ENCODE measurements around the gene SAFB.

SAFB gene

DNA sequence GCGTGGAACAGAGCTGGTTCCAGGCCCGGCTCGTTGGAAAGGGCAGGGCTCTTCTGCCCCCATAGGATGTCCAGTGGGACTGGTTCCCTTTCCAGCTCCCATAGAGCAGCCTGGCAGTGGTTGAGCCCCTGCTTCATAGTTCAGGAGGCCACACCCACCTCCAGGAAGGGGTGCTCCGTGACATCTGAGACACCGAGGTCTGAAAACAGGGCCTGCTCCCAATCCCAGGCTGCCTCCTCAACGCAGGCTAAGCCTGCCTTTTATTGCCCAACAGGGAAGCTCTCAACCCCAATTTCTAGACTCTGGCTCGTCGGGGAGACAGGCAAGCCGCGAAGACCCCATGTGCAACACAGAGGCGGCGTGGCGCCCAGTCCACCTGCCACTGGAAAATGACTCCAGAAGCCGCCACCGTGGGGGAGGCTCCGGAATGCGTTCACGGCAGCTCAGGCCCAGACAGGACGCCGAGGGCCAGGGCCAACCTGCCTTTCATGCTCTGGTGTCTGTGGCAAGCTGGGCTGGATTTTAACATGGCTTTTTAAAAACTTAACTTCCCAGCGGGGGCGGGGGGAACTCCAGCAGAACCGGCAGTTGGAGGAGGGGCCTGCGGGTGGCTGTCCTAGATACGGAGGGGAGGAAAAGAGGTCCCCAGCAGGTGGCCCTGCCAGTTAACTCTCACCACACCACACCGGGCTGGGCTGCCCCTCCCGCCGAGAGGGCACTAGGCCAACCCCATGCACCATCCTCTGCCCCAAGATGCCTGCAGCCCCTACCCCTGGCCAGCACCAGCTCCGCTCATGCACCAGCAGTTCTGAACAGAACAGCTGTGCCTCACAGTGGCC lies 37.2 kb upstream of the SAFB start:
- no peak for TF ChIP-seq ZFP30 (CRISPR knock-in tag; IDR thresholded peaks at IDR 0.05)
- TF ChIP-seq ARNTL (CRISPR knock-in tag; IDR thresholded peaks at IDR 0.05; ENCODE audit: borderline replicate concordance, low read depth), result no peak
- no peak for TF ChIP-seq ESRRG (CRISPR knock-in tag; IDR thresholded peaks at IDR 0.05)
- TF ChIP-seq, protein P1, sequence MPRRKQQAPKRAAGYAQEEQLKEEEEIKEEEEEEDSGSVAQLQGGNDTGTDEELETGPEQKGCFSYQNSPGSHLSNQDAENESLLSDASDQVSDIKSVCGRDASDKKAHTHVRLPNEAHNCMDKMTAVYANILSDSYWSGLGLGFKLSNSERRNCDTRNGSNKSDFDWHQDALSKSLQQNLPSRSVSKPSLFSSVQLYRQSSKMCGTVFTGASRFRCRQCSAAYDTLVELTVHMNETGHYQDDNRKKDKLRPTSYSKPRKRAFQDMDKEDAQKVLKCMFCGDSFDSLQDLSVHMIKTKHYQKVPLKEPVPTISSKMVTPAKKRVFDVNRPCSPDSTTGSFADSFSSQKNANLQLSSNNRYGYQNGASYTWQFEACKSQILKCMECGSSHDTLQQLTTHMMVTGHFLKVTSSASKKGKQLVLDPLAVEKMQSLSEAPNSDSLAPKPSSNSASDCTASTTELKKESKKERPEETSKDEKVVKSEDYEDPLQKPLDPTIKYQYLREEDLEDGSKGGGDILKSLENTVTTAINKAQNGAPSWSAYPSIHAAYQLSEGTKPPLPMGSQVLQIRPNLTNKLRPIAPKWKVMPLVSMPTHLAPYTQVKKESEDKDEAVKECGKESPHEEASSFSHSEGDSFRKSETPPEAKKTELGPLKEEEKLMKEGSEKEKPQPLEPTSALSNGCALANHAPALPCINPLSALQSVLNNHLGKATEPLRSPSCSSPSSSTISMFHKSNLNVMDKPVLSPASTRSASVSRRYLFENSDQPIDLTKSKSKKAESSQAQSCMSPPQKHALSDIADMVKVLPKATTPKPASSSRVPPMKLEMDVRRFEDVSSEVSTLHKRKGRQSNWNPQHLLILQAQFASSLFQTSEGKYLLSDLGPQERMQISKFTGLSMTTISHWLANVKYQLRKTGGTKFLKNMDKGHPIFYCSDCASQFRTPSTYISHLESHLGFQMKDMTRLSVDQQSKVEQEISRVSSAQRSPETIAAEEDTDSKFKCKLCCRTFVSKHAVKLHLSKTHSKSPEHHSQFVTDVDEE (CRISPR knock-in tag; IDR thresholded peaks at IDR 0.05), result no peak
- no peak for TF ChIP-seq OSR1 (CRISPR knock-in tag; IDR thresholded peaks at IDR 0.05)
- TF ChIP-seq CREB5 (CRISPR knock-in tag; IDR thresholded peaks at IDR 0.05; ENCODE audit: low read depth), result no peak
- no peak for TF ChIP-seq CSDC2 (CRISPR knock-in tag; IDR thresholded peaks at IDR 0.05)
- ATAC-seq, result no peak

DNA sequence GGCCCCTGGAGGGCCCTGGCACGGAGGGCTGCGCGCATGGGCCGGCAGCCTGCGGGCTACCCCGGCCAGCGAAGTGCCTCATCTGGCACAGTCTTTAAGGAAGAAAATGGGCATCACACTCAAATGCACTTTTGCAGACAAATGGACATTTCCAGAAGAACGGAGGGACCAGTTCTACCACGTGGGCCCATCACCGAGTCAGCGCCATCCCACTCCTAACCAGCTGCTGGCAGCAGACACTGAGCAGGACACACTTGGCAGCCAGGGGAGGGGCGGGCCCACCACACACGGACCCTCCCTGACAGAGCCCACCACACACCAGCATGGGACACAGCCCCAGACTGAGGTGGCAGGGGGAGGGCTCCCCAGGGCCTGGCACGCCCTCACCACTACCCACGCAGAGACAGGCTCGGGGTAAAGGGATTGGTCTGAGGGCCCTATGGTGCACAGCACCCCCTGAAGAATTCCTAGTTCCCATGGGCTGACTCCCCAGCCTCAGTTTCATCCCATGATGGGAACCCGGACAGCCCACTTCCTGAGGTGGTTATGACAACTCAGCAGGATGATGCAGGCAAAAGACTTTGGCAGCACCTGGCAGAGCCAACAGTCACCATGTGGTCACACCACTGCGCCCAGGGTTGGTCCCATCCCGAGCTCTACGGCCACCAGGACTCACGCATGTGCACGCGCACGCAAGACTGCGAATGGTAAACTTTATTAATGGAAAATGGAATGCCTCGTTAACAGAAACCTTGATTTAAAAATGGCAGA lies 36.4 kb upstream of the SAFB start:
- ATAC-seq, result no peak
- TF ChIP-seq PATZ1 (CRISPR knock-in tag; IDR thresholded peaks at IDR 0.05; ENCODE audit: borderline replicate concordance) (no peak), BACH2 (CRISPR knock-in tag; IDR thresholded peaks at IDR 0.05; ENCODE audit: borderline replicate concordance) (no peak), ESRRG (CRISPR knock-in tag; IDR thresholded peaks at IDR 0.05) (no peak), ZNF70 (CRISPR knock-in tag; IDR thresholded peaks at IDR 0.05) (no peak), CSDC2 (CRISPR knock-in tag; IDR thresholded peaks at IDR 0.05) (no peak), ZNF8 (CRISPR knock-in tag; IDR thresholded peaks at IDR 0.05) (no peak), GLIS3 (CRISPR knock-in tag; IDR thresholded peaks at IDR 0.05) (no peak), OSR1 (CRISPR knock-in tag; IDR thresholded peaks at IDR 0.05) (no peak), ISL1 (CRISPR knock-in tag; IDR thresholded peaks at IDR 0.05) (no peak), RARB (CRISPR knock-in tag; IDR thresholded peaks at IDR 0.05) (no peak), TCF4 (CRISPR knock-in tag; IDR thresholded peaks at IDR 0.05; ENCODE audit: borderline replicate concordance) (no peak), TOX (CRISPR knock-in tag; IDR thresholded peaks at IDR 0.05; ENCODE audit: borderline replicate concordance) (no peak), POU6F1 (CRISPR knock-in tag; IDR thresholded peaks at IDR 0.05; ENCODE audit: borderline replicate concordance, low read depth) (no peak)
- TF ChIP-seq, protein P1 (CRISPR knock-in tag; IDR thresholded peaks at IDR 0.05), result no peak
